Measurements from ENCODE around the gene ING5. TPM values are rescaled to one million over a fixed set of nuclear protein-coding genes. Genes with fewer than 3 reads are reported as not detected.
"Not testable (repeated sequence)": the region's sequence is repeated elsewhere in the genome, so short reads cannot be mapped to it uniquely, and the experiment has no call there.

The ING5 gene
- total RNA-seq, 1 donor from 2014 or later, result 56.4 TPM

GRCh38 chr2:241741016-241741415, 39.2 kb downstream of the ING5 start:
- Mint-ChIP-seq H3K4me3 (ENCODE audit: low read depth) (no peak overlapping the region), H3K9me3 (peaks cover 2% of the 10 kb centered on the region), H3K27me3 (ENCODE audit: low read depth) (no peaks in the 10 kb centered on the region), H3K27ac (peak overlapping the region; percentile 14), H3K4me1 (ENCODE audit: low read depth) (peaks cover 27% of the 10 kb centered on the region), H3K36me3 (ENCODE audit: low read depth) (peaks cover 38% of the 10 kb centered on the region)
- no peak for DNase-seq (ENCODE audit: low spot score)
- intact Hi-C loops (cut with micrococcal nuclease), result no loop called here

GRCh38 chr2:241742320-241742939, 40.6 kb downstream of the ING5 start:
- Mint-ChIP-seq H3K27me3 (ENCODE audit: low read depth) (no peaks in the 10 kb centered on the region), H3K9me3 (peaks cover 4% of the 10 kb centered on the region), H3K4me1 (ENCODE audit: low read depth) (peaks cover 26% of the 10 kb centered on the region), H3K27ac (no peak overlapping the region), H3K4me3 (ENCODE audit: low read depth) (no peak overlapping the region), H3K36me3 (ENCODE audit: low read depth) (peaks cover 41% of the 10 kb centered on the region)
- intact Hi-C loops (cut with micrococcal nuclease), result no loop called here
- no peak for DNase-seq (ENCODE audit: low spot score)

- intact Hi-C loops (cut with micrococcal nuclease); H3K4me3 Mint-ChIP-seq (ENCODE audit: low read depth); H3K27ac Mint-ChIP-seq; DNase-seq (ENCODE audit: low spot score); H3K9me3 Mint-ChIP-seq; H3K27me3 Mint-ChIP-seq (ENCODE audit: low read depth): not testable (repeated sequence)
- Mint-ChIP-seq H3K4me1 (ENCODE audit: low read depth) (peaks cover 22% of the 10 kb centered on the region), H3K36me3 (ENCODE audit: low read depth) (peaks cover 36% of the 10 kb centered on the region)
Observed at GRCh38 chr2:241743008-241743407, 41.2 kb downstream of the ING5 start.

GRCh38 chr2:241743620-241744019, 41.8 kb downstream of the ING5 start:
- Mint-ChIP-seq H3K27ac (no peak overlapping the region), H3K4me3 (ENCODE audit: low read depth) (no peak overlapping the region), H3K4me1 (ENCODE audit: low read depth) (peaks cover 20% of the 10 kb centered on the region), H3K36me3 (ENCODE audit: low read depth) (peaks cover 34% of the 10 kb centered on the region), H3K9me3 (peaks cover 4% of the 10 kb centered on the region), H3K27me3 (ENCODE audit: low read depth) (no peaks in the 10 kb centered on the region)
- intact Hi-C loops (cut with micrococcal nuclease), result no loop called here
- DNase-seq (ENCODE audit: low spot score), result no peak

GRCh38 chr2:241744028-241744754, 42.4 kb downstream of the ING5 start:
- Mint-ChIP-seq H3K9me3 (peaks cover 4% of the 10 kb centered on the region), H3K36me3 (ENCODE audit: low read depth) (peaks cover 38% of the 10 kb centered on the region), H3K27ac (no peak overlapping the region), H3K27me3 (ENCODE audit: low read depth) (no peaks in the 10 kb centered on the region), H3K4me1 (ENCODE audit: low read depth) (peaks cover 16% of the 10 kb centered on the region), H3K4me3 (ENCODE audit: low read depth) (no peak overlapping the region)
- no peak for DNase-seq (ENCODE audit: low spot score)
- intact Hi-C loops (cut with micrococcal nuclease), result no loop called here

- DNase-seq (ENCODE audit: low spot score), result no peak
- Mint-ChIP-seq H3K36me3 (ENCODE audit: low read depth) (peaks cover 43% of the 10 kb centered on the region), H3K9me3 (peaks cover 4% of the 10 kb centered on the region), H3K27ac (no peak overlapping the region), H3K27me3 (ENCODE audit: low read depth) (no peaks in the 10 kb centered on the region), H3K4me1 (ENCODE audit: low read depth) (peaks cover 6% of the 10 kb centered on the region), H3K4me3 (ENCODE audit: low read depth) (no peak overlapping the region)
- intact Hi-C loops (cut with micrococcal nuclease), result no loop called here
Observed at GRCh38 chr2:241745276-241745675, 43.4 kb downstream of the ING5 start.

- Mint-ChIP-seq H3K4me3 (ENCODE audit: low read depth) (no peak overlapping the region), H3K9me3 (peaks cover 4% of the 10 kb centered on the region), H3K27ac (no peak overlapping the region), H3K27me3 (ENCODE audit: low read depth) (no peaks in the 10 kb centered on the region), H3K4me1 (ENCODE audit: low read depth) (peaks cover 2% of the 10 kb centered on the region), H3K36me3 (ENCODE audit: low read depth) (peaks cover 44% of the 10 kb centered on the region)
- intact Hi-C loops (cut with micrococcal nuclease), result no loop called here
- no peak for DNase-seq (ENCODE audit: low spot score)
Observed at GRCh38 chr2:241746084-241746483, 44.2 kb downstream of the ING5 start.

- intact Hi-C loops (cut with micrococcal nuclease), result no loop called here
- DNase-seq (ENCODE audit: low spot score), result no peak
- Mint-ChIP-seq H3K27ac (no peak overlapping the region), H3K9me3 (peaks cover 4% of the 10 kb centered on the region), H3K36me3 (ENCODE audit: low read depth) (peaks cover 47% of the 10 kb centered on the region), H3K27me3 (ENCODE audit: low read depth) (no peaks in the 10 kb centered on the region), H3K4me3 (ENCODE audit: low read depth) (no peak overlapping the region), H3K4me1 (ENCODE audit: low read depth) (no peaks in the 10 kb centered on the region)
Observed at GRCh38 chr2:241748468-241749256, 46.8 kb downstream of the ING5 start.

- no peak for DNase-seq (ENCODE audit: low spot score)
- no peaks in the 10 kb centered on the region for H3K4me1 Mint-ChIP-seq (ENCODE audit: low read depth)
- H3K4me3 Mint-ChIP-seq (ENCODE audit: low read depth), result no peak overlapping the region
- H3K9me3 Mint-ChIP-seq, result peaks cover 4% of the 10 kb centered on the region
- no peak overlapping the region for H3K27ac Mint-ChIP-seq
- no peaks in the 10 kb centered on the region for H3K27me3 Mint-ChIP-seq (ENCODE audit: low read depth)
- intact Hi-C loops (cut with micrococcal nuclease), result no loop called here
- peaks cover 39% of the 10 kb centered on the region for H3K36me3 Mint-ChIP-seq (ENCODE audit: low read depth)
Observed at GRCh38 chr2:241750076-241750840, 48.4 kb downstream of the ING5 start.

- intact Hi-C loops (cut with micrococcal nuclease), result no loop called here
- Mint-ChIP-seq H3K27me3 (ENCODE audit: low read depth) (no peaks in the 10 kb centered on the region), H3K36me3 (ENCODE audit: low read depth) (peaks cover 34% of the 10 kb centered on the region), H3K9me3 (peaks cover under 1% of the 10 kb centered on the region), H3K4me1 (ENCODE audit: low read depth) (no peaks in the 10 kb centered on the region), H3K4me3 (ENCODE audit: low read depth) (no peak overlapping the region), H3K27ac (no peak overlapping the region)
- no peak for DNase-seq (ENCODE audit: low spot score)
Observed at GRCh38 chr2:241751152-241751551, 49.3 kb downstream of the ING5 start.

GRCh38 chr2:241751776-241752175, 49.9 kb downstream of the ING5 start:
- H3K27me3 Mint-ChIP-seq (ENCODE audit: low read depth), result no peaks in the 10 kb centered on the region
- no peak overlapping the region for H3K27ac Mint-ChIP-seq
- no peak for DNase-seq (ENCODE audit: low spot score)
- no peaks in the 10 kb centered on the region for H3K9me3 Mint-ChIP-seq
- H3K4me1 Mint-ChIP-seq (ENCODE audit: low read depth), result no peaks in the 10 kb centered on the region
- intact Hi-C loops (cut with micrococcal nuclease), result no loop called here
- H3K36me3 Mint-ChIP-seq (ENCODE audit: low read depth), result peaks cover 31% of the 10 kb centered on the region
- H3K4me3 Mint-ChIP-seq (ENCODE audit: low read depth), result no peak overlapping the region

GRCh38 chr2:241752253-241752652, 50.4 kb downstream of the ING5 start:
- Mint-ChIP-seq H3K27ac (no peak overlapping the region), H3K27me3 (ENCODE audit: low read depth) (no peaks in the 10 kb centered on the region), H3K4me1 (ENCODE audit: low read depth) (no peaks in the 10 kb centered on the region), H3K36me3 (ENCODE audit: low read depth) (peaks cover 28% of the 10 kb centered on the region), H3K9me3 (no peaks in the 10 kb centered on the region), H3K4me3 (ENCODE audit: low read depth) (no peak overlapping the region)
- DNase-seq (ENCODE audit: low spot score), result no peak
- intact Hi-C loops (cut with micrococcal nuclease), result no loop called here

Data from activated T-helper 2 cell treated with anti-CD3 and anti-CD28 coated beads, Interferon-gamma antibody, Interleukin-2, Interleukin-4, amounts not matched to agents 10 μg/mL and 5 μg/mL and 100 μg/mL, durations not matched to agents 14 hours and 24 hours and 36 hours (primary cell).